GM18870 (cell line): ENCODE data around the gene SMAGP.

Experiments
- ATAC-seq: cut with Tn5 transposase; IDR thresholded peaks from one replicate; pipeline ENCODE4 v1.9.1; 2021; ENCODE audit warnings: moderate library complexity; ENCODE audit not compliant: unreplicated experiment

Gene SMAGP

DNA sequence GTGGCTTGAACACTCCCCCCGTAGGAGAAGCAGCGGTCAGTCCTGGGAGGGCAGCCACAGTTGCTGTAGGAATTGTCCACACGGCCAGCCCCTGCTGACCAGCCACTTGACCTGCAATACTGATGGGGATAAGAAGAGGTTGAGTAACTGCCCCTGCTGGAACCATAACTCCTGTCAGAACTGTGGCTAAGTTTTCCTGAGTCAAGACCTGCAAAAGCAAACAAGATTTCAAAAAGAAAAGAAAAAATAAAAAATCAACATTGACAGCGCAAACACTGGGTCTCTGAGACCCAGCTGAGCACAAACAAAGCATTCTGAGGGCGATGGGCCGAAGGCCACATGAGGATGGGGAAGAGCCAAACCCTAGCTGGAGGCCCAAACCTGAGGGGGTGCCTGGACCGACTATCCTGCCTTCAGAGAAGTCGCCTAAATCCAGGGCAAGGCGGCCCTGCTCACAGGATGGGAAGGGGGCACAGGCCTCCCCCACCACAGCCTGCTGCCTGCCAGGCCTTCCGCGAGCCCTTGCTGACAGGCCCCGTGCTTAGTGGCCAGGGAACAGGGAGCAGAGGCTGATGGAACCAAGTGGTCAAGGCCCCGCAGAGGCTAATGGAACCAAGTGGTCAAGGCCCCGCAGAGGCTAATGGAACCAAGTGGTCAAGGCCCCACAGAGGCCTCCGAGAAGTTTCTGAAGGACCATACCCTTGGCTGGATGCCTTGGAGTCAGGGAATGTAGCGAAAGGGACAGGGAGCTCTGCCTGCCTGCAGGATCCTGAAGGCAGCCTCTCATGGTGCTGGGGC is 71.4 kb downstream of the SMAGP start:
- no peak for ATAC-seq

- ATAC-seq: no peak
Measured at GRCh38 chr12:51197736-51198567, 72.3 kb downstream of the SMAGP start.

DNA sequence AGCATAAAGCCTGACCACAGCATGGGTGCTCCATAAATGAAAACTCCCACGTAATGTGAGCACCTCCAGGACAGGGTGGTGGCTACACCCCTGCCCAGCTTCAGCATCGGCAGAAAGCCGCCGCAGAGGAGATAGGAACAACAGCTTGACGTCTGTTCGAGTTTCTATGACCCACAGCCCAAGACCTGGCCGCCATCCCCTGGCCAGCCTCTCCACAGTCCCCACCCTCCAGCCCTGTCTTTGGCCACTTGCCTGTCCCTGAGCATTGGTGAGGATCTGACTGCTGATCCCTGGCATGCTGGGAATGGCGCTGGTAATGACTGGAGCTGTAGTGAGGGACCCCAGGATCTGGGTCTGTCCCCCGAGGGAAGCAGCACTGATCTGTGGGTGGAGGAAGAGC is 73.7 kb downstream of the SMAGP start:
- ATAC-seq: no peak

- ATAC-seq: no peak
Measured at GRCh38 chr12:51195841-51196240, 74.4 kb downstream of the SMAGP start.
